GM21825 (cell line): ENCODE measurements around the gene FAM186B.

Experiments used
- ATAC-seq: cut with Tn5 transposase; IDR thresholded peaks from one replicate; pipeline ENCODE4 v1.9.1; 2021; ENCODE audit warnings: mild to moderate bottlenecking, moderate library complexity; ENCODE audit not compliant: unreplicated experiment

The FAM186B gene

DNA sequence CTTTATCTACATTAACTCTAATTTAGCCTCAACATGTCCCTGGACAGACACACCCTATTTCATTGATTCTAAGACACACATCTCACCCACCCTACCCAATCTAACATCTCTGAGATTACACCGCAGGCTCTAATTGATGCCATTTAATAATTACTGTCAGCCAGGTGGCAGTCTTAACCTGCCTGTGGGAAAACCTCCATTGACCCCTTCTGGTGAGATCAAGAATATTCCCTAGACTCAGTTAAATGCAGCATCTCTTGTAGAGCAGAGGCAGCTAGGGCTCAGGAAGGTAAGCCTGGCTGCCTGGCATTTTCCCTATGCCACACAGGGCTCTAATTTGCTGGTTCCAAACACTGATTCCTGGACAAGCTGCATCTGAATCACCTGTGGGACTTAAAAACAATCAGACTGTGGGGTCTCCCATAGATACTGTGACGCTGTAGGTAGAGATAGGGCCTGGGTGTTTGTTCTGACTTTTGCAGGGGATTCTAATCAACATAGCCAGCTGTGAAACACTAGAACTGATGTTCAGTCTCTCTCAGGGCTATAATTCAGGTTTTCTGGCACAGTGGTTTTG, 51.8 kb downstream of the FAM186B start:
- ATAC-seq, result no peak

GRCh38 chr12:49552899-49553298, 52.5 kb downstream of the FAM186B start:
- no peak for ATAC-seq

DNA sequence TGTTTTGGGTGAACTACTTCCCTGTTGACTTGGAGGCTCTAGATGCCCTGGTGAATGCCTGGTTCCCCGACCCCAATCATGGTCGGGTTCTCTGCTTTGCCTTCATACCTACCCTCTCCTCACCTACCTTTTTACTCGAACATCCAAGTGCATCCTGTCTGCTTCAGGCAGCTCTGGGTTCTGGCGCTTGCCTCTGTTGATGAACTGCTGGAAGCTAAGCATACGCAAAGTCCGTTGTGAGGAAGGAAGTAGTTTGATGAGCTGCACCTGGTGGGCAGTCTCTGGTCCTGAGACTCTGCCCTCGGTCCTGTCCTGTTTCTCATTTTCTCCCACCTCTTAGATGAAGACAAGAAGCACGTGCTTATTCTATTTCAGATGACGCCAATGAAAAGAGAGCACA, 53.0 kb downstream of the FAM186B start:
- no peak for ATAC-seq

- no peak for ATAC-seq
Measured at GRCh38 chr12:49552014-49552413, 53.4 kb downstream of the FAM186B start.

DNA sequence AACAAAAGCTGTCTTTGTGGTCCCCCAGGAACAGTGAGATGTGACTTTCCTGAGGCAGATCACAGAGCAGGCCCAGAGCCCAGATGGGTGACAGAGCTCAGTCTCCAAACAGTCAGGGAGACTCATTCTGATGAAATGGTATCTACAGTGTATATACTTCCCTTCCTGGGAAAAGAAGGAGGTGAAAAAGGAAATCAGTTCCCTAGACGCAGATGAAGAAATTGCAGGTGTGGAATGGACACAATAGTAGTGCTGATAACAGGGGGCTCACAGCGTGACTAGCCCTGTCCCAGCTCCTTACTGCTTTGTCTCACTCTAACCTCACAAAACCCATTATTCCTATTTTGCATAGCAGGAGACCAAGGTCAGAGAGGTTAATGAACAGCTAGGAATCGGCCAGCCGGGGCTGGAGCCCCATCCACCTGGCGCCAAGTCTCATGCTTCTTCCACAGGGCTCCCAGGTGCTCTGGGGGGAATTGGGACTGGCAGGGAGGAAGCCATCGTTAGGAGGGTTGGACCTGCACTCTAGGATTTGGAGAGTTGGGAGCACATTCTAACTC, 54.7 kb downstream of the FAM186B start:
- no peak for ATAC-seq

DNA sequence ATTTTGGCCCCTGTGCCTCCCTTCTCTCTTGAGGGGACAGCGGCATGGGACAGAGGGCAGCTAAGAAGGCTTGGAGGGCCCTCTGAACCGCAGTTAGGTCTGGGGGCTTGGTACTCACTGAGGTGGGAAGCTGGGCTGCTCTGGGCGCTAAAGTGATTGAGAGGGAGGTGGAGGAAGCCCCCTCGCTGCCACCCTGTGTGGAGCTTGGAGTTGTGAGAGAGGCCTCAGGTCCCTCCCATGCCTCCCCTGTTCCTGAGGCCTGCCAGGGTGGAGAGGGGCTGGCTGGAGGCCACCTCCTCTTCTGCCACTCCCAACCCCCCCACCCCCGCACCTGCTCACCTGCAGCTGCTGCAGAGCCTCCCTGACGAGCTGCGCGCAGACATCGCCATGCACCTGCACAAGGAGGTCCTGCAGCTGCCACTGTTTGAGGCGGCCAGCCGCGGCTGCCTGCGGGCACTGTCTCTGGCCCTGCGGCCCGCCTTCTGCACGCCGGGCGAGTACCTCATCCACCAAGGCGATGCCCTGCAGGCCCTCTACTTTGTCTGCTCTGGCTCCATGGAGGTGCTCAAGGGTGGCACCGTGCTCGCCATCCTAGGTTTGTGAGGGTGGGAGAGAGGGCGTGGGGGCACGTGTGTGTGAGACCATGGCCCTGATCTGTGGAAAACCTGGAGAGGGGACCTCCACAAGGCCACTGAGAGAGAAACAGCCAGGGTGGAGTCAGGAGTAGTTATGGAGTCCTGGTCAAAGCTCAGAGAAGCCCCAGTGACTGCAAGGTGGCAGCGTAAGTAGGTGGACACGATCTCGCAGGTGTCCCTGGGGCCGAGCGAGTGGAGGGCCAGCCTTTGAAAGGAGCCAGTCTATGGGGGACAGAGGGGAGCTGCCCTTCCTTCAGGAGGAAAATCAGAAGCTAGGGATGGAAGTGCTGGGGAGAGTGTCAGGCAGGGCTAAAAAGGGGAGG, 55.4 kb downstream of the FAM186B start:
- ATAC-seq, result no peak

GRCh38 chr12:49548822-49549648, 56.4 kb downstream of the FAM186B start:
- no peak for ATAC-seq

DNA sequence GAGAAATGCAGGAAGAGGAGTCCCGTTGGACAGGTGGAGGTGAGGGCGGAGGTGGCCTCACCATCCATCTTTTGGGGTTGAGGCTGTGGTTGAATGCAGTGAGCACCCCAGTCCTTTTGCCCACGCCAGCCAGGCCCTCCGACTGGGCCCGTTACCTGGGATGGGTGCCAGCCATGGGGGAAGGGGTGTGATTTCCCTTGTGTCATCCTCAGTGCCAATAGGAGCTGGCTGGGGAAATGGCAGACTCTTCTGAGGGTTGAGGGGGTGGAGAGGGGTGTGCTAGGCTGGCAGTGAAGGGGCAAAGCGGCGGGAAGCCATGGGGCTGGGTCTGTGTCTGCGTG, 57.0 kb downstream of the FAM186B start:
- no peak for ATAC-seq

DNA sequence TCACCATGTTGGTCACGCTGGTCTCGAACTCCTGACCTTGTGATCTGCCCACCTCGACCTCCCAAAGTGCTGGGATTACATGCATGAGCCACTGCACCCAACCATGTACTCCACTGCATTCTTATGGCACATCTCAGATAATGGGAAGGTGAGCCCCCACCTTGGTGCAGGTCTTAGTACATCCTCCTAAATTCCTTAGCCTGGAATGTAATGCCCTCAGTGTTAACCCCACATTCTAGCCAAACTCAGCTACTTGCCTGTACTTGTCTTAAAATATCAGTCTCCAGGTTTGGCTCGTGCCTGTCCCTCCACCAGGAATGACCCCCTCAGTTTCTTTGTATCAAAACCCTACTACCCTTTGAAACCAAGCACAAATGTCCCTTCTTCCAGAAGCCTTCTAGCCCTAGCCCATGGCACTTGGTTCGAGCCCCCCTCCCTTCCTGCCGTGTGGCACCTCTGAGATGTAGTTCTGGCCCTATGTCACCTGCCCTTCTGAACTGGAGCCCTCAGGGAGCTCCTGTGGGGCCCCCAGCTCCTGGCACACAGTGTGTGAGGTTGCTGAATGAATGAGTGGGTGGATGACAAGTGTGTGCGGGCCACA, 58.2 kb downstream of the FAM186B start:
- no peak for ATAC-seq

GRCh38 chr12:49546481-49546880, 59.0 kb downstream of the FAM186B start:
- no peak for ATAC-seq

- ATAC-seq, result no peak
Measured at GRCh38 chr12:49545815-49546214, 59.6 kb downstream of the FAM186B start.

- no peak for ATAC-seq
Measured at GRCh38 chr12:49543914-49544815, 61.3 kb downstream of the FAM186B start.

DNA sequence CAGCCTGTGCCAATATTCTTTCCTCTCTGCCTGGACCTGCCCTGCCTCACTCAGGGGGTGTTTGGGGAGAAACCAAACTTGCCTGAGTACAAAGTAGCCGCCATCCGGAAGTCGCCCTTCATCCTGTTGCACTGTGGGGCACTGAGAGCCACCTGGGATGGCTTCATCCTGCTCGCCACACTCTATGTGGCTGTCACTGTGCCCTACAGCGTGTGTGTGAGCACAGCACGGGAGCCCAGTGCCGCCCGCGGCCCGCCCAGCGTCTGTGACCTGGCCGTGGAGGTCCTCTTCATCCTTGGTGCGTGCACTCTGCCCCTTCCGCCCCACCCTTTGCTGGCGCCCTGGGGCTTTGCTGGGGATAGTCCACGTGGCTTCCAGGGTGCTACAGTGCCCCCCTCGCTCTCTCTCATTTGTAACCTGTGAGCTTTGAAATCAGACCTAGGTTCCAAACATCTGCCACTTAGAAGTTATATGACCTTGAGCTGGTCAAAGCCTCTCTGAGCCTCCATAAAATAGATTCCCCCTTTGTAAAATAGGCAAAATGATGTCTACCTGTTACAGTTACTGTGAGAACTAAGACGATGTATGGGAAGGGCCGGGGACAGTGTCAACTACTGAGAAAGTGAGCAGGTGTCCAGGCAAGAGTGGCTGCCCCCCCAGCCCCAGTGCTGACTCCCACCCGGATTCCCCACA, 62.1 kb downstream of the FAM186B start:
- no peak for ATAC-seq

DNA sequence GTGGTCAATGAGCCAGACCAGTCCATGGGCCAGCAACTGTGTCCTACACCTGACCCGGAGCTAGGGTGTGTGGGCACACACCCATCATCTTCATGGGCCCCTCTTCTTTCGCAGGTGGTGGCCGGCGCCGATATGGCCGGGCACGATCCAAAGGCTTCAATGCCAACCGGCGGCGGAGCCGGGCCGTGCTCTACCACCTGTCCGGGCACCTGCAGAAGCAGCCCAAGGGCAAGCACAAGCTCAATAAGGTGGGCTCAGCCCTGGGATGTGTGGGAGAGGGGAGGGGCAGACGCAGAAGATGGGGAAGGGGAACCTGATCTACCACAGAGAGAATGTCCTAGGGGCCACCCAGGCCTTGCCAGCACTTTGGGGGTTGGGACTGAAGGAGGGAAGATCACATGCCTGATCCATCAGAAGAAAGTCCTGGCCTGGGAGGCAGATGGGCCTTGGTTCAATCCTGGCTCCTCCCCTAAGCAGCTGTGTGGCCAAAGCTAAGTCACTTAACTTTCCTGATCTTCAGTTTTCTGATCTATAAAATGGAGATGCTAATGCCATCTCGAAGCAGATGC, 62.8 kb downstream of the FAM186B start:
- no peak for ATAC-seq

DNA sequence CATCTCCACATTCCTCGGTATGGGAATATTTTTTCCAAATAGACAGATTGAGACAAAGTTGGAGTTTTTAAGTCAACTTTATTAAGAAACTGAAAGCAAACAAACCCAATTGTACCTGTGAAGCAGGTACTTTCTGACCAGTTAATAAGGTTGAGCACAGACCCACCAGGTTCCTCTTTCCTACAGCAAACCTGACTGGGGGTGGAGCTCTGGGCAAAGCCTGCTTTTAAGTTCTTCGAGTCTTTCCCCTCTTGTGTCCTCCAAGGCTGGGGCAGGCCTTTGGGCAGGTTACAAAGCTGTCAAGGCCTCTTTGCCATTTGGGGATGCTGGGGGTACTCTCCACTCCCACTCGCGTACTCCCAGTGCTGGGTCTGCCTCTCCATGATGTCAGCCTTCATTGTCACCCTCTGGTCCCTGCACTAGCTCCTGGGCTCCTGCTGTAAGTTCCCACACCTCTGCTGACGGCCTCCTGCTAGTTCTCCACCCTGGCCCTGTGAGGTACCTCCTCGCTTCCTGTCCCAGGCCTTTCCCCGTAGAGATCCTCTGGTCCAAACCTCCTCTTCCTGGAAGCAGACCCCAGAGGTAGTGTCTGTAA, 63.4 kb downstream of the FAM186B start:
- ATAC-seq, result no peak

DNA sequence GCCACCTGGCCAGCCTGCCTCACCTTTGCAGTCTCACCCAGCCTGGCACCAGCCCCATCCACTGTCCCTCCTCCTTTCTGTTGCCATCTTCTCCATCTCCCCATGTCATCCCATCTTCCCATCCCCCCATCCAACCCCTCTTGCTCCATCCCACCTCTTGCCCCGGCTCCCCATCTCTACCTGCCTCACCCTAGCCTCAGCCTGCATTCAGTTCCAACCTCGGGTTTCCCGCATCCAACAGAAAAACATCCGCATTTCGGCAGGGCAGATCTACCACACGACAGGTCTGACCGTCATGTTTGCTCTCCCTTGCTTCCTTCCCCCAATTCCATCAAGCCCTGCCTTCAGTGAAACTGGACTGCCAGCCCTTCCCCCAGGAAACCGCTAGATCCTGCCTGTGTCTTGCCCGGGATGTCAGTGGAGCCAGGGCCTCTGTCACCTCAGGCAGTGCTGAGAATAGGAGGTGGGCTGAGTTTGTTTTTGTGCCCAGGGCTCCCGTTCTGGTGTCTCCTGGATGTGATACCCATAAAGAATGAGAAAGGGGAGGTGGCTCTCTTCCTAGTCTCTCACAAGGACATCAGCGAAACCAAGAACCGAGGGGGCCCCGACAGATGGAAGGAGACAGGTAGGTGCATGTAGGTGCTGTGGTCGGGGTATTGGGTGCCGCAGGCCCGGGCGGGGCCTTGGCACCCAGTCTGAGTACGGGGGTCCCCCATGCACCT, 64.1 kb downstream of the FAM186B start:
- ATAC-seq, result no peak

DNA sequence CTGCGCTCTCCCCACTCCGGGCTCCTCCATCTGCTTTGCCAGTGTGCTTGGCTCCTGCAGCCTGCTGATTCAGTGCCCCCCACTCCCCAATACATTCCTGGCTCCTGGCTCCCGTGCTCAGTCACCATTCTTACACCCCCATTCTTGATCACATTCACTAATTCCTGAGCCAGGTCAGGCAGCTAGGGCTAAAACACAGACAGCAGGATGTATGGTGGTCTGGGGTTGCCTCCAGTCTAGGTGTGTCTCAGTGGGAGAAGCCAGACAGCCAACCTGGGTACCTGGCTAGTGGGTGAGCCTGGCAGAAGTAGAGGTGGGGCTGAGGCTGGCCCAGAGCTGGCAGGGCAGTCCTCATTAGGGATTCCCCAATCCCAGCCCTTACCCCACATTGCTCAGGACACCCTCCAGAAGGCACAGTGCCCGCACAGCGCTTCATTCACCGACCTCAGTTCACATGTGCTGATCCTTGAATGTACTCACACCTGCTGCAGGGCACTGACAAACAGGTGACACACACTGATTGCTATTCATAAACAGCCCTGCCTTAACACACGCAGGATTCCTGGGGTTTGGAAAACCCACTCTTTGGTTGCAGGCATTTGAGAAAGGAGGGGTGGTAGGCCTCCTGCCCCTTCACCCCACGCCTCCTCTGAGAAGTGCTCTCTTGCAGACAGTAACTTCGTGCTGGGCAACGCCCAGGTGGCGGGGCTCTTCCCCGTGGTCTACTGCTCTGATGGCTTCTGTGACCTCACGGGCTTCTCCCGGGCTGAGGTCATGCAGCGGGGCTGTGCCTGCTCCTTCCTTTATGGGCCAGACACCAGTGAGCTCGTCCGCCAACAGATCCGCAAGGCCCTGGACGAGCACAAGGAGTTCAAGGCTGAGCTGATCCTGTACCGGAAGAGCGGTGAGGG, 65.0 kb downstream of the FAM186B start:
- ATAC-seq, result no peak
